GM18858 (cell line): ENCODE data around the gene CD207.
"Not testable (repeated sequence)": the region's sequence is repeated elsewhere in the genome, so short reads cannot be mapped to it uniquely, and the experiment has no call there.

Source experiments
- ATAC-seq: cut with Tn5 transposase; IDR thresholded peaks from one replicate; pipeline ENCODE4 v1.9.1; 2021; ENCODE audit not compliant: unreplicated experiment

The CD207 gene

DNA sequence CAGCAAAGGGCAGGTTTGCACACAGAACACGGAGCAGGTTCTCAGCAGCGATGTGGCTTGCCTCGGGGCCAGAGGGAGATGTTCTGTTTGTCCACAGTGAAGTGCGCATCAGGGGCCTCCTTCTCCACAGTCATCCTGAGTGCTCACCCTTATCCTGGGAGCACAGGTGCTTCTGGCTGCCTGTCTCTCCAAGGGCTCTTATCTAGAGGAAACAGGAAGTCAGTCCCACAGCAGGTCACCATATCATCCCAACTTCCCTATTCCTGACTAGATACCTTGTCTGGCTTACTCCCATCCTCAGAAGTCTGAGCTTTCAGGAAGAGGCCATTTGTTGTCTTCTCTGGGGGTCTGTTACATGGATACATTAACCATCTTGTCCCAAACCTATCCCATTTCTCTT lies at the start of gene CD207:
Gene CD207, minus strand, starts transcription at position 174 of the 400 bp plus-strand sequence. Its CDS starts 40 bp downstream, at position 134.
- no peak for ATAC-seq

DNA sequence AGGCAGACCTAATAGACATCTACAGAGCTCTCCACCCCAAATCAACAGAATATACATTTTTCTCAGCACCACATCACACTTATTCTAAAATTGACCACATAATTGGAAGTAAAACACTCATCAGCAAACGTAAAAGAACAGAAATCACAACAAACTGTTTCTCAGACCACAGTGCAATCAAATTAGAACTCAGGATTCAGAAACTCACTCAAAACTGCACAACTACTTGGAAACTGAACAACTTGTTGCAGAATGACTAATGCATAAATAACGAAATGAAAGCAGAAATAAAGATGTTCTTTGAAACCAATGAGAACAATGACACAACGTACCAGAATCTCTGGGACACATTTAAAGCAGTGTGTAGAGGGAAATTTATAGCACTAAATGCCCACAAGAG lies 42.9 kb upstream of the CD207 start:
- ATAC-seq, result not testable (repeated sequence)

DNA sequence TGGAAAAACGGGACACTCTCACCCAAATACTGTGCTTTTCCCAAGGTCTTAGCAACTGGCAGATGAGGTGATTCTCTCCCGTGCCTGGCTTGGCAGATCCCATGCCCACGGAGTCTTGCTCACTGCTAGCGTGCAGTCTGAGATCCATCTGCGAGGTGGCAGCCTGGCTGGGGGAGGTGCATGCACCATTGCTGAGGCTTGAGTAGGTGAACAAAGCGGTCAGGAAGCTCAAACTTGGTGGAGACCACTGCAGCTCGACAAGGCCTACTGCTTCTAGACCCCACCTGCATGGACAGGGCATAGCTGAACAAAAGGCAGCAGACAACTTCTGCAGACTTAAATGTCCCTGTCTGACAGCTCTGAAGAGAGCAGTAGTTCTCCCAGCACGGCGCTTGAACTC lies 40.5 kb upstream of the CD207 start:
- ATAC-seq, result not testable (repeated sequence)

DNA sequence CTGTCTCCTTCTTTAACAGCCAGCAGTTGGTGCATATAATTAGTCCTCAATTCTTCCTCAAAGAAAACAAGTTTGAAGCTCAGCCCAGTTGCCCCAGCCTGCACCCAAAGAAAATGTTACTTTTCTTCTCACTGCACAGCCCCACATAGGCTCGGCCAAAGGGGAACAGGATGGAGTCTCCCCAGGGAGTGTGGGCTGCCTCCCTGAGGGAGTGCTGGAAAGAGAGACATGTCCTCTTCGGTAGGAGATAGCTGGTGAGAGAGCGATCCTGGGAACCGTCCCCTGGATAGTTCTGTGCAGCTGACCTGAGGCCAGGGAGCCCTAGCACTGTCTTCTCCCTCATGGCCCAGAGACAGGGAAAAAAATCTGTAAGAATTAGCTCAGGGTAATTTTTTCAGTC lies 37.9 kb upstream of the CD207 start:
- ATAC-seq, result no peak

DNA sequence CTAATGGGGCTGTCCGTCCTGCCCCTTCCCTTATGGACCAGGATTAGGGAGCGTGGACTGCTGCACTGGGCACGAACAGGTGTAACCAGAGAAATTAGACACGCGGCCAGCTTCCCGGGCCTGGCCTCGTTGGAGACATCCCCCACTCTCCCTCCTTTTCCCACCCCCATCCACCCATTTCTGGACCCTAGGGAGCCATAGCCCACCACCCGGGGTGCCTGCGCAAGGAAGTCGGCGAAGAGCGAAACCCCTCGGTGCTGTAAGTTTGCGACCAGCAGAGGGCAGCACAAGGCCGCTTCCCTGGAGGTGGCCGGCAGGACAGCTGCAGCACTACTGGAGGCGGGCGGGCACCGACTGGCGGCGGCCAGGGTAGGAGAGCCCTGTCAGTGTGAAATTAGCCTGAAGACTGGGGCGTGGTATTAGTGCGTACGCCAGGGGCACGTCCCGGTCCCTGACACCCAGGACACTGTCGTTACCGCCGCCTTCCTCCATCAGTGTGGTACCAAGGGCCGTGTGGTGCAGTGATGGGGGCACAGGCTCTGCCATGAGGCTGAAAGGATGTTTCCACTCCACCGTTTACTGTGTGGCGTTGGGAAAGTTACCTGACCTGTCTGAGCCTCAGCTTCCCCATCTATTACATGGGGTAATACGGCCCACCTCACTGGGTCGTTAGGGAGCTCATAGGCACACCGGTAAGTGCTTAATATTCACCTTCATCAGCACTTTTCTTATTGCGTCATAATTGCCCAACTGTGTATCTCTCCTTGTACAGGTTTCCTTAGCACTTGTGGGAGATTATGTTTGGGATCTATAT lies 36.0 kb upstream of the CD207 start:
- no peak for ATAC-seq

DNA sequence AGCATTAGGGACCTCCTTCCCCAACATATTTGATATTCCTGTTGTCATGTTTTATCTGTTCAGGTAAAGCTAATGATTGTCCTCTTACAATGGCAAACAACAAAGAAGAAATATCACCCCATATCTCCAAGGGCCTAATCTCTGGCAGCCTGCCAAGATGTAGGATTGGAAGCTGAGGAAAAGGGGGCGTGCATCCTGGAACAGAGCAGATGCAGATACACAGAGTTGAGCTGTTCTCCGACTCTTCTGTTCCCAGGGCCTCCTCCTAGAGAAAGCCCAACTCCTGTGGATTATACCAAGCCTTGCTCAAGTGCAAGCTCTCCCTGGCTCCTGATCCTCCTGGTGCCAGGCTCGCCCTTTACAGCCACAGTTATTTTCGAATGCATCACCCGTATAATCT lies 35.2 kb upstream of the CD207 start:
- ATAC-seq, result no peak

DNA sequence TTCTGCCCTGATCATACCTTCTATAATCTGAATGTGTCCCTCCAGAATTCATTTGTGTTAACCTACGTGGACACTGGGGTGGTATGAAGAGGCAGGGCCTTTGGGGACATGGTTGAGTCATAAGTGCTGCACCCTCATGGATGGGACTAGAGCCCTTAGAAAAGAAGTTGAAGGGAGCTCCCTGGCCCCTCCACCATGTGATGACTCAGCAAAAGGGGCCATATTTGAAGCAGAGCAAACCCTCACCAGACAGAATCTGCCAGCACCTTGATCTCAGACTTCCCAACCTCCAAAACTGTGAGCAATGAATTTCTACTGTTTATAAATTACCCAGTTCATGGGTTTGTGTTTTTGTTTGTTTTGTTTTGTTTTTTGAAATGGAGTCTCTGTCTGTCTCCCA lies 33.4 kb upstream of the CD207 start:
- ATAC-seq, result no peak

DNA sequence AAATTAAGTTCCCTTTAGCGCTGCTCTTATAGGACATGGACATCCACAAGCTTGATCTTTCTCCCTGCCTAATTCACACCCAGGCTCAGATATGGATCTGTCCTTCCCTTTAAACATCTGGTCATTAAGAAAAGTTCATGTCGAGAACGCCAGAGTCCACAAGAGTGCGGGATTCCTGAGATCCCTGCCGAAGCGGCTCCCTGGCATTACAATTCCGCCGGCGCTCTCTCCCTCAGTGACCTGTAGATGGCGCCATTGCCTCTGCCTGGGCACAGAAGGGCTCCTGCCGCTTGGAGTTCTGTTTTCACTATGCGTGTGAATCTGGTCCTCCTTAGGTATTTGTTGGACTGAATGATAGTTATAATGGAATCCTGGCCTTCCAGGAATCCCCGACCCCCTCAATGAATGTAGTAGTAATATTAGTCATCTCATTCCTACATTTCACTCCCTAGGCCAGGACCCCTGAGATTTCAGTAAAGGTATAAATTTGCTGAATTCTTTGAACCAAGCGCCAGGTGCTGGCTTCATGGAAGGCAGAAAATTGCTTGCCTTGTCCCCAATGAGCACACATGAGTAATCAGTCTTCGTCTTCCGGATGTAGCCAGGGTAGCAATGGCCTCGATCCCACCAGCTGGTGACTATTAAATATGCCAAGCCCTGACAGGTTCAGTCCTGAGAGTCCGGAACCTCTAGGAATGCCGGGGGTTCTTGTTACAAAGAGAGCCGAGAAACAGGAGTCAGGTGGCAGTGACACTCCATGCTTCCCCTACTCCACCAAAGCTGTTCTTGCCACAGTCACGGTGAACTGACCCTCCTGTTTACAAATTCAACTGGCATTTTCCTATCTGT lies 26.4 kb upstream of the CD207 start:
- no peak for ATAC-seq

DNA sequence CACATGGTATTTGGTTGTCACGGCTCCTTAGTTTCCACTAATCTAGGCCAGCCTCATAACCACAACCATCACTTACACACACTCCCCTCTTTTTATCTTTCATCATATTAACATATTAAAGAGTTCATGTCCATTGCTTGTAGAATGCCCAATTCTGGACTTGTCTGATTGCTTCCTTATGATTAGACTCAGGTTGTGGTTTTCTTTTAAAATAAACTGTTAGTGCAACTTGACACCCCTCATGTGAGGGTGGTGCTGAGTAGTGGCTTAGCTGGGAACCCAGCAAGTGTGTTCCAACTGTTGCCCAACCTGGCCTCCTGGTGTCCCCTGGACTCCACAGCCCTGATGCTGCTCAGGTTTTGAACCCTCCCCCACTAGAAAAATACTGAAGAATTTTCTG lies 20.1 kb upstream of the CD207 start:
- no peak for ATAC-seq

DNA sequence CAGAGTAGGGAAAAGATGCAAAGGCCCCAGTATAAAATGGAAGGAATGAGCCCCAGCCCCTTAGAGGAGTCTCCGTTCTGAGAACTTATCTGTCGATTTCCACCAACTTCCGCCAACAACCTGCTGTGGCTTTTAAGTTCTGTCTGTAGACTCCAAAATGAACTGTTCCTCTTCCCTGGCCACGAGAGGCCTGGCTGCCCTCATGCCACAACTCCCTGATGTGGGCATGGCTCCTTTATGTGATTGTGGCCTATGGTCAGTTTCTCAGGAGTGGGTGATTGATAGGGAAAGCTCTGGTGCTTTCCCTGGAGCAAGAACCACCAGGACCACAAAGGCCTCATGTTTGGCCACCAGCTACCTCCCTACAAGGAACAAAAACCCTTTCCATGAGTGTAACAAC lies 18.8 kb upstream of the CD207 start:
- no peak for ATAC-seq

DNA sequence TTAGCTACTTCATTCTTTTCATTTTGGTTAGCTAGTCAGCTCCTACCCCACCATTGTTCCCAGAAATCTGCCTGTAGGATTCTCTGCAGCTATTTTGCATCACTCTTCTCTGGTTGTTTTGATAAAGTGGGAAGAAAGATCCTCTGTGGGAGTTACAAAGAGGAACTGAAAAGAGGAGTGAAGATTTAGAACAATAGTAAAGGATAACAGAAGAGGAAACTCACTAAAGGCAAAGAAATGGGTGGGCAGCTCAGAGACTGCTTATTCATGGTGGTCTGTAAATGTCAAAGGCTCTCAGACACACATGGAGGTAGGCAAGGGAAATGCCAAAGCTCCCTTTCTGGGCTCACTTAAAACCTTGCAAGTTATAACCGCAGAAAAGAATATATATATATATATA lies 17.2 kb upstream of the CD207 start:
- ATAC-seq, result no peak

DNA sequence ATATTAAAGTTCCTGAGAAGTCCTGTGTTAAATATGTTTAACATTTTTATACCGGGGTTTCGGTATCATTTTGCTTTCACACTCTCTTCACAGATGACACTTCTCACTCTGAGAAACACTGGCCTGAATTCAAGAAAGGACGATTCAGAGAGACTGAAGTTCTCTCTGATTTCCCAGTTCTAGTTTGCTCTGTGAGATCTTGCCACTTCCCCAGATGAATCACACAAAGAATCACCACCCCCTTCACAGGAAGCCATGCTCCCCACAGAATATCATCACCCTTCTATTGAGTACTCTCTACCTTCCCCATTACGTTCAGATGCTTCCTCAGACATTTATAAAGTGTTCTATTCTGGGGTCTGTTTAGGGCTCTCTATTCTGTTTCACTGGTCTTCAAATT lies 16.1 kb upstream of the CD207 start:
- ATAC-seq, result peak; percentile 85

DNA sequence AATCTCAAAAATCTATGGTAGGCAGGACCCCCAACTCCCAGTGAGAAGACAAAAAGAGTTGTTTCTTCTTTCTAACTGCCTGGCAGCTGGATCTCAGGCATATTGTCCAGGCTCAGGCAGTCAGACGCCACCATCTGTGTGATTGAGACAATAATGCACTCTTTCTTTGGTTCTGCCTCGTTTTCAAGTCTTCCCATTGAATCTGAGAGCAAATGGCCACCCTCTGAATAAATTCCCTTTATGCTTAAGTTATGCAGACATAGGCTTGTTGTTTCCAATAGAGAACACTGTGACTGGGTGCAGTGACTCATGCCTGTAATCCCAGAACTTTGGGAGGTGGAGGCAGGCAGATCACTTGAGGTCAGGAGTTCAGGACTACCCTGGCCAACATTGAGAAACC lies 15.3 kb upstream of the CD207 start:
- ATAC-seq, result no peak

DNA sequence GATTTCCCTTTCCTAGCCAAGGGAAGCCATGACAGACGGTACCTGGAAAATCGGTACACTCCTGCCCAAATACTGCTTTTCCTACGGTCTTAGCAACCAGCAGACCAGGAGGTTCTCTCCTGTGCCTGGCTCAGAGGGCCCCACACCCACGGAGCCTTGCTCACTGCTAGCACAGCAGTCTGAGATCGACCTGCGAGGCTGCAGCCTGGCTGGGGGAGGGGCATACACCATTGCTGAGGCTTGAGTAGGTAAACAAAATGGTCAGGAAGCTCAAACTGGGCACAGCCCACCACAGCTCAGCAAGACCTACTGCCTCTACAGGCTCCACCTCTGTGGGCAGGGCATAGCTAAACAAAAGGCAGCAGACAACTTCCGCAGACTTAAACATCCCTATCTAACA lies 6.8 kb upstream of the CD207 start:
- no peak for ATAC-seq

DNA sequence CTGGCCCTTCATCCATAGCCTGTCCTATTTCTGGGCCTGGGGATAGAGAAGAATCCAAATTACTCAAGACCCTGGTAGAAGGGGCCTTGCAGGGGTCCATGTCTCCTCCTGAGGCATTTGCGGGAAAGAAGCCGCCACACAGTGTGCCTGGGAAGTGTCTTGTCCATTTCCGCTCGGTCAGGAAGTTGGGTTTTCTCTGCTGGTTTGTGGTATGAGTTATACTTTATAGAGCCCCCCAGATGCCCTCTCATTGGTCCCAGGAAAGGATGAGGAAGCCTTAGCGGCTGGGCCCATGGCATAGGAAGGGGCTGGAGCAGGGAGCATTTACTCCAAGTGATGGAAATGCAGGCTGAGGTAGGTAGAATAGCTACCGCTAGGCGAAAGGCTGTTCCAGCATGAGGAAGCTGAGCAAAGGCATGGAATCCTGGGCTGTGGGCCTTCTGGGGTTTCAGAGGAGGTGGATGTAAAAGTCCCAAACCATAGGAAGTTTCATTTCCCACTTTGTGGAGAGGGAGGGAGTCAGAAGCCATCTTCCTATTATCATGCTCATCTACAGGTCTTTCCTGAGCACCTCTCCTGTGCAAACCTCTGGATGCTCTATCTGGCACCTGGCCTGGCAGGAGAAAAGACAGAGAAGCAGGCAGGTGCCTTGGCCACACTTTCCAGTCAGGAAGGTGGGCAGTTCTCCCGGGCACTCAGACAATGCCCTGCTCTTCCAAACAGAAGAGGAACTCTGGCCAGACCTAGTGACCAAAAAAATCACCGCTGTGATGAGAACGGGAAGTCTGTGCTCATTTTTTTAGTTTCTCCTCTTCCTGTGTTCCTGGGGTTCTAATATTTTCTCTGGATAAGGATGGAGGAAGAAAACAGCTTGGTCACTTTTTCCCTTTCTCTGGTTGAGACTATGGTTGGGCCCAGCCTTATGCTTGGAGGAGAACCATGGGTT lies 2.6 kb upstream of the CD207 start:
- no peak for ATAC-seq

DNA sequence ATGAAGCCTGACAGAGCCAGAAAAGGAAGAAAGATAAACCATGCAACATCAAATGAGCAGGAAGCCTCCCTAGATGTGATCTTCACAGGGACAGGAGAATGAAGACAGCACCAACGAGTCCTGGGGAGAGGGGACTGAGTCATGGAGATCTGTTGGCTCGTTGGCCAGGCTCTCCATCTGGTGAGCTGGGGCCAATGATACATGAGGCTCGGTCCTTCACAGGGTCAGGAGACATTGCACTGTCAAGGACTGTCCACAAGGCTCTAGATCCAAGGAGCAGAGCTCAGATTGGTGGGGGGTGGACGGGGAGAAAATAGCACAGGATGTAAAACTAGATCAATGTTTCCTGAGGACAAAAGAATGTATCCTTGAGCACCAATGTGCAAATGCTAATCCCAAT lies 735 bp downstream of the CD207 start:
- ATAC-seq, result no peak

DNA sequence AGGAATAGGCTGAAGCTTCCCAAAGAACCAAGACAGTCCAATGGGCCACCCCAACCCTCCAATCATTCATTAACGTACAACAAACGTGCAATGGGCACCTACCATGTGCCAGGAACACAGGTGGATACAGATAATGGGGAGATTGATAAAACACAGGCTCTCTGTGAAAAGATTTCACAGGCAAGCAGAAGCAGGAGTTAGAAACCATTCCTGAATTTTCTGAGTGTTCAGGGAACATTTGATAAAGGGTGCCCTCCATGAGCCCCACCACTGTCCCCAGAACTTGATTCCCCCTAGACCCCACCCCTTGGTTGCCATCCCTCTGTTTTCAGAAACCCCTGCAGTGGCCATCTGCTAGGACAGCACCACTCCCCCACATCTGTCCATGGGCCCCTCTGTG lies 1.5 kb downstream of the CD207 start:
- ATAC-seq, result no peak

DNA sequence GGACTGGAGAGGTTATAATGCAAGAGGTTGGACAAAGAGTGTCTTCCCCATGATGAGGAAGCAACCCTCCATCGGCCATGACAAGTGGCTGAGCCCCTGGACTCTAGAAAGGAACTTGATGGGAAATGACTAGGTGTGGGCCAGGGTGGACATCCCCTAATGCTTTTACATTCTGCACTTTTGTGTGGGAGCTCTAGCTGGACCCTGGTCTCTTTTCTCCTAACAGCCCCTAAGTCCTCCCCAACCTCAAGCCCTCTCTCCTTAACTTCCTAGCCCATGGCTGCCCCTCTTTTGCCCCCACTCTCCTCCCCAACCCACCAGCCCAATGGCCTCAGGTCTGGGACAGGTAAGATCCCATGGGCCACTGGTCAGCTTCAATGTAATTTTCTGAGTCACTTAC lies 2.4 kb downstream of the CD207 start:
- ATAC-seq, result no peak

DNA sequence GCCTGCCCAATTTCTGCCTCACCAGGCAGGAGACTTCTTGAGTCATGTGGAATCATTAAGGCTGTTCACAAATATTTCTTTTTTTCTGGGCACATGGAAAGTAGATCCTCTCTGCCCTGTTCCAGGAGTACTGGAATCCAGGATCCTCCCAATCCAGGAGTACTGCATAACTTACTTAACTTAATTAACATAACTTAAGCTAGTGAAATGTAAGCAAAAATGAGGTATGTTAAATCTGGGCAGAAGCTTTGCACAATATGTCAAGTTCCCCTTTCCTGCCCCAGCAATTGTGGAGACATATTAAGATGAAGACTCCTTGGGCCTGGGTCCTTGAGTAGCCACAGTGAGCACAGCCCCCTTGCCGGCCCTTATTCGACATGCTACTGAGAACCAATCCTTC lies 3.2 kb downstream of the CD207 start:
- ATAC-seq, result no peak

DNA sequence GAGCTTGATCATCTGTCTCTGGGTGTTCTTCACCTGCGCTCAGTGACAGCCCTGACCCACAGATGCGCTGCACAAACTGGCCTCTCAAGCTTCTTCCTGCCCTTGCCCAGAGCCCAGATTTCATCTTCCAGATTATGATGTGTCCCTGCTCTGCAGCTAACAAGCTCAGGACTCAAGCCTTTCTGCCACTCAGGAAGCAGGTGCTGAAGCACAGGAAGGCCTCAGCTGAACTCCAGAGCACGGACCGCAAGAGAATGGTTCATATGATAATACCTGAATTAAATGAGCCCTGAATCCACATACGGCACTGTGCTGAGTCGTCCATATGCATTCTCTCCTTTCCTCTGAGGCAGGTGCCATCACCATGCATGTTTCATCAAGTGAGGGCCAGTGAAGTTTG lies 3.8 kb downstream of the CD207 start:
- ATAC-seq, result no peak

DNA sequence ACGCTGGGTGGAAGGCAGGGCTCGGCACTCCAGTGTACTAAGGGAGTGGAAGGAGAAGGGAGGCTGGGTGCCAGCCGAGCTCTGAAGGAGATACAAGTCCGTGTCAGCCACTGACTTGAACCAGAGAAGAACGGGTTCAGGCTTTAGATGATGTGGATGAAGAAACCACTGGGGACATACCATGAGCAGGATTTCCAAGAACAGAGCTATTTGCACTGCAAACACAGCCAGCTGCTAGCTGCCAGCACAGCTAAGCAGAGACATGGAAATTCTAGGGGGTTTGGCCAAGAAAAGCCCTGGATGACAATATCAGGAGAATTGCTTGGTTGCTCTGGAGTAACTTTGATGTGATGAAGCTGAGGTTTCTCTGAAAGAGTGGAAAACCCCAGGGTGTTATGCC lies 5.2 kb downstream of the CD207 start:
- ATAC-seq, result no peak
